MV-4-11 (cell line): ENCODE results near the gene MRPL38.

Source experiments
- DNase-seq: peaks from one replicate; lab custom pipeline; 2025; lab: John Stamatoyannopoulos, UW

MRPL38 gene

DNA sequence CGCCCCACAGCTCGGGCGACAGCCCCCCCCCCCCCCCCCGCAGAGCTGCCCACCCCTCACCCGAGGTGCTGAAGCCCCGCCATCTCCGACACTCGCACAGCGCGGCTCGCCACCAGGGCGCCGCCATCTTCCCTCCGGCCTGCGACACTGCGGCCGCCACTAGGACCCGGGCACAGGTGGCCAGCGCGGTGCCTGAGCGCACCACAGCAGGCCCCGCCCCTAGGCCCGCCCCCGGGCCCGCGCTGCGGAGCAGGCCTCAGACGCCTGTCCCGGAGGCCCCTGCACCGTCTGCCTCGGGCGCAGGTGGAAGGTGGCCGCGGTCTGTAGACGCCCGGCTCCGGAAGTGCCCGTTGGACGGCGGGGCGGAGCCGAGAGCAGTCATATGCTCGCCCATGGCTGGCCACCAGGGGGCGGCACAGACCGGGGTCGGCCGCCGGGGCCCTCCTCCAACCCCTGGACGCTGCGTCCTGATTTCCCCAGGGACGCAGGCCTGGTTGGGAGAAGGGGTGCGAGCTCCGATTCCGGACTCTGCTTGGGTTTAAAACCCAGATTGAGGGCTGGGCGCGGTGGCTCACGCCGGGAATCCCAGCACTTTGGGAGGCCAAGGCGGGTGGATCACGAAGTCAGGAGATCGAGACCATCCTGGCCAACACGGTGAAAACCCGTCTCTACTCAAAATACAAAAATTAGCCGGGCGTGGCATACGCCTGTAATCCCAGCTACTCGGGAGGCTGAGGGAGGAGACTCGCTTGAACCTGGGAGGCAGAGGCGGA lies at the start of gene MRPL38:
MRPL38 (minus strand) TSS at position 136 of the 773 bp plus-strand sequence; CDS start at position 127, 9 bp downstream.
- peak; percentile 93 for DNase-seq

- DNase-seq = no peak
Observed at GRCh38 chr17:75950855-75951554, 46.3 kb upstream of the MRPL38 start.

DNA sequence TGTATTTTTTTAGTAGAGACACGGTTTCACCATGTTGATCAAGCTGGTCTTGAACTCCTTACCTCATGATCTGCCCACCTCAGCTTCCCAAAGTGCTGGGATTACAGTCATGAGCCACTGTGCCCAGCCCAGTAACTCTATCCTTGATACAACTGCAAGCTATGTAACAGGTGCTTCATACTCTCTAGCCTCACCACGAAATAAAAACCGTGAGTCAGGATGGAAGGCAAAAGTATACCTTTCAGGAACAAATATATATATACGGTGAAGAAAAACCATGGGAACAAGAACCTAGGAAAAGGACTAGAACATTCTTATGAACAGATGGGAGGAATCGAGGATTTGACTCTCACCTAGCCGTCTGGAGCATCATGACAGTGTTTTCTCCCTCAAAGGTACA lies 45.7 kb upstream of the MRPL38 start:
- no peak for DNase-seq

GRCh38 chr17:75945211-75945610 lies 40.5 kb upstream of the MRPL38 start:
- no peak for DNase-seq

DNA sequence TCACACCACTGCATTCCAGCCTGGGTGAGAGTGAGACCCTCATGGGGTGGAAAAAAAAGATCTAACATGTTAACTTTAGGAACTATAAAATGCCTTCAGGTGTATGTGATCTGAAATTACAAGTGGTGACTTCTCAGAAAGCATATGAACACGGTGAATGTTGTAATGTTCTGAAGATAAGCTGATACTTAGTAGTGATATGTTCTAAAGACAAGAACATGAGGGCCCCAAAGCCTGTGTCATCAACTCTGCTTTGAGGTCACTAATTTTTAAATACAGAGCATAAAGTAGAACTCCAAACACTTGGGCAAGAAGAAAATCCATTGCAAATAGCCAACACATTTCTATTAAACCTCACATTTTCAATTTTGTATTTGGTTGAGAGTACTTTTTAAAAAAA lies 38.8 kb upstream of the MRPL38 start:
- DNase-seq = no peak

GRCh38 chr17:75942473-75942872 lies 37.8 kb upstream of the MRPL38 start:
- no peak for DNase-seq

- DNase-seq = no peak
Observed at GRCh38 chr17:75941442-75941819, 36.7 kb upstream of the MRPL38 start.

DNA sequence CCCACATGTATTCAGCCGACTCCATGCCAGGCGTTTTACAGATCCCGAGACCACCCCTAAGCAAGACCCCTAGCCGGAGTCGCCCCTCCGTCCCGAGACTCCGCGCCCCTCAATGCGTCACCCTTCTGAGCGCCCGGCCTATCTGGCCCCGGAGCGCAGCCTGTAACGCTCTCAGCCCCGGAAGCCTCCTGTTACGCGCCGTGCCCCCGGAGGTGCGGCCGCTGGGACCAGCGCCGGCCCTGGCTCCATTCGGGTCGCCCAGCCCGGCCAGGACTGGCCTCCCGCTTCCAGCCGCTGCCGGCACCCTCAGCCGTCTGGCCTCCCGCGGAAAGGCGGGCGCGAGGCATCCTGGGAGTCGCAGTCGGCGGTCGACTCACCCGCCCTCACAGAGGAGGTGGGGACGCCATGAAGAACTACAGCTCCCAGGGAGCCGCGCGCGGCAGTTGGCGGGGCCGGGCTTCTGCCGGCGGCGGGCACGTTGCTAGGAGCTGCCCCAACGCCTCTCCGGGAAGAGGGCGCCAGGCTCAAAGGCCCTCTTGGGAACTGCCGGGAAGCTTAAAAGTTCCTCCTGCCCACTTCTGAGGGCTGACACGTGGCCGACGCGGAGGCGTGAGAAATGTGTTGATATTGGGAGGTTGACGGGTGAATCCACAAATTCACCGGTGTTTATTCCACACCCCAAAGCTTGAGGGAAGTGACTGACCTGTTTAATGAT lies 36.2 kb upstream of the MRPL38 start, which contains the start of gene FBF1:
FBF1 (minus strand) TSS at position 316 of the 715 bp plus-strand sequence. CDS start 2,893 bp downstream, outside the sequence.
- peak; percentile 89 for DNase-seq

GRCh38 chr17:75937652-75938051 lies 33.0 kb upstream of the MRPL38 start:
- DNase-seq = no peak

DNA sequence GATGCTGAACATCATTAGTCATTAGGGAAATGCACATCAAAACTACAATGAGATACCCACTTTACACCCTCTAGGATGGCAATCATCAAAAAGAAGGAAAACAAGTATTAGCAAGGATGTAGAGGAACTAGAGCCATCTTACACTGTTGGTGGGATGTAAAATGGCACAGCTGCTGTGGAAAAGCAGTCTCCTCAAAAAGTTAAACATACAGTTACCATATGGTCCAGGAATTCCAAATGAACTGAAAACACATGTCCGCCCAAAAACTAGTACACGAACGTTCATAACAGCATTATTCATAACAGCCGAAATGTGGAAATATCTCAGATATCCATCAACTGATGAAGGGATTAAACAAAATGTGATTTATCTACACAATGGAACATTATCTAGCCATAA lies 29.1 kb upstream of the MRPL38 start:
- no peak for DNase-seq

DNA sequence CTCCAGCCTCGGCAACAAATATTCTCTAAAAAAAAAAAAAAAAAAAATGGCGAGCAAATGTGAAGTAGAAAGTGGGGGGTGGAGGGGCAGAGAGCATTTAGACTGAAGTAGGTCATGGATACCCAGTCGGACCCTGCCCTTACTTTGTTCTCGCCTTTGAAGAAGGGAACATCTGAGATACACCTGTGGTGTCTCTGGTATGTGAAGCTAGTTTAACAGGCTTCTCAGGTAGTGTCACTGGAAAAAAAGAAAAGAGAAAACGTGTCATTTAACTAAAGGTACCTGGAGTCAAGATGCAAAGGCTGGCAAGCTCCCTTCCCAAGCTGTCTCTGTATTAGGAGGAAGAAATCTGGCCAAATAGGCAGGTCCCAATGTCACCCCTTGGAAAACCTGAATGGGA lies 28.2 kb upstream of the MRPL38 start:
- no peak for DNase-seq

DNA sequence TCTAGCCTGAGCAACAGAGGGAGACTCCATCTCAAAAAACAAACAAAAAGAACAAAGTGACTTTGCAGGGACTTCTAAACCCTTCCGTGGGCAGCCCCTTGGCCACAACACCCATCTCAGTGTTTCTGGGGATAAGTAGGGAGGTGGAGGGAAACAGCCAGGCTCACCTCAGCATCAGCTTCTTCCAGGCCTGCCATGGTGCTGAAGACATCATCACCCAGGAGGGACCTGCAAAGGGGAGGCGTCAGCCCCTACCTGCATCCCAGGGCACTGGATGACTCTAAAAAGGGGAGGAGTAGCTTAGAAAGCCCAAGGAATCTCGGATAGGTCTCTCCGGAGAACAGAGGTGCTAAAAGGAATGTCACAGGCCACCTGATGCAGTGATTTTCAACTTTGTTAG lies 26.4 kb upstream of the MRPL38 start:
- no peak for DNase-seq

GRCh38 chr17:75927286-75927922 lies 22.7 kb upstream of the MRPL38 start:
- DNase-seq = no peak

GRCh38 chr17:75926456-75926855 lies 21.8 kb upstream of the MRPL38 start:
- no peak for DNase-seq

GRCh38 chr17:75925912-75926311 lies 21.2 kb upstream of the MRPL38 start:
- DNase-seq = no peak

GRCh38 chr17:75925103-75925502 lies 20.4 kb upstream of the MRPL38 start:
- no peak for DNase-seq

DNA sequence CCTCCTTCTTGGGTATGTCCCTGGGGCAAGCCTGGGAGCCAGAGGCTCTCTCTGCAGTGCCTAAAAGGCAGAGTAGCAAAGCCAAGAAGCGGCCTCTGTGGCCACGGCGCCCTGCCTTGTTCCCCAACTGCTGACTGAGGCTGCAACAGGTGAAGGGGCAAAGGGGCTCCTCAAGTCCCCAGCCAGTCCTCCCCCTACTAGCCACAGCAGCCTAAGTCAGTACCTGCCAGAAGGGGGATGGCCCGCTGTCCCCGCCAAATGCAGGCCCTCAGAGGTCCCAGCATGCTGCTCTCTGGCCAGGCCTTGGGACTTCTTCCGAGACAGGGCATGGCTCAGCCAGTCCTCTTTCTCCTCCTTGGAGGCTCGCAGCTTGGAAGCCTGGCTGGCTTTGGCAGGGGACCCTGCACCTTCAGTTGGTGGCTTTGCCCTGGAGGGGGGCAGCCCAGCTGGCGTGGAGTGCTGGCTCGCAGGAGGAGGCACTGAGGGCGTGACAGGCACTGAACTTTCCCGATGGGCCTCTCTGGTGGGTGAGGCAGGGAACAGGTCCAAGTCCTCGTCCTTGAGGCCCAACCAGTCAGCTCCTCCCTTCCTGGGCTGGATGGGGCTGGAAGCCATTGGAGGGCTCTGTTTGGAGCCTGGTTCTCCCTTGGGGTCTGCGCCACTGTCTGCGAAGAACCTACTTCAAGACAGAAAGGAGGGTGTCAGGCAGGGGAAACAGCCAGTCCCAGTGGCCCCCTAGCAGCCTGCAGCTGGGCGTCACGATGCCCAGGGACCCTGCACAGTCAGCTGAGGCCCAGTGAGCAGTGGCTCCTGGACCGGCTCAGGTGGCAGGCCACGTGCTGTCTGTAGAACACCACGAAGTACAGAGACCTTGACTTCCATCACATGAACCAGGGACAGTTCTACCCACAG lies 18.5 kb upstream of the MRPL38 start:
- DNase-seq = no peak

GRCh38 chr17:75922173-75922961 lies 17.7 kb upstream of the MRPL38 start:
- DNase-seq = no peak

GRCh38 chr17:75921596-75921995 lies 16.9 kb upstream of the MRPL38 start:
- no peak for DNase-seq

DNA sequence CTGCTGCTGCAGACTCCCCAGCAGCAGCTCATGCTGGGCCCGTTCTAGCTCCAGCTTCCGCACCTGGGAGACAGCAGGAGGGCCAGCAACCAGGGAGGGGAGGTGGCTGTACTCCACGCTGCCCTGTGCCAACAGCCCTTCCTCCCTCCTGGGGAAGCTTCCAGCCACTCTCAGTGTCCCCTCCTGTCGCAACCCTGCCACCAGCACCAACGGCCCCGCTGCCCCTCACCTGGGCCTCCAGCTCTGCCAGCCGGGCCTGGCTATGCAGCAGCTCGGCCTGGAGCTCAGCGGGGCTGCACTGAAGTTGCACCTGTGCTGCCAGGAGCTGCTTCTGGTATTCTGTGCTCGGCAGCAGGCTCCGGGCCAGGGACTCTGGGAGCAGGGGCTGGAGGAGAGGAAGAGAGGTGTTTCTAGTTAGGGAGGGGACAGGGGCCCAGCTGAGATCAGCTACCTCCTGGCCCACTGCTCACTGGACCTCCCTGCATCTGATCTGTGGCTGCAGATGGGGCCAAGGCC lies 15.4 kb upstream of the MRPL38 start:
- DNase-seq = no peak
